Activated naive CD4-positive, alpha-beta T cell treated with anti-CD3 and anti-CD28 coated beads, Interleukin-2, amount 50 U/mL, for 72 hours (primary cell): Measurements from ENCODE around the gene NCAN. TPM values are rescaled to one million over a fixed set of nuclear protein-coding genes. Genes with fewer than 3 reads are reported as not detected.

Experiments used
- ATAC-seq, 2 donors: fragments of 150-1000 bp; cut with Tn5 transposase; 2 replicates each; pipeline ENCODE4 v1.10.0; 2021; ENCODE audit warnings: mild to moderate bottlenecking in 2 of 2, moderate library complexity in 2 of 2
- DNase-seq, 2 donors: peaks; one replicate each; pipeline ENCODE4 v3.0.0; 2021 to 2022; ENCODE audit warnings: low spot score in 2 of 2
- H3K27ac Mint-ChIP-seq, 2 donors: one replicate each; pipeline ENCODE4 v1.8.0; 2022; ENCODE audit warnings: mild to moderate bottlenecking in 2 of 2, mixed read lengths in 2 of 2
- H3K36me3 Mint-ChIP-seq, 2 donors: one replicate each; pipeline ENCODE4 v1.8.0; 2022; ENCODE audit warnings: mixed read lengths in 2 of 2
- H3K9me3 Mint-ChIP-seq, 2 donors: one replicate each; pipeline ENCODE4 v1.8.0; 2022; ENCODE audit warnings: mixed read lengths in 2 of 2
- total RNA-seq, 2 donors: library from RNA; stranded (reverse); gene quantifications; one replicate each; pipeline ENCODE4 v1.2.3, GENCODE V29; 2022

The NCAN gene
- total RNA-seq, 2 donors from 2014 or later, result not detected

GRCh38 chr19:19280561-19280960 is 68.8 kb downstream of the NCAN start:
- DNase-seq (no peak), ATAC-seq (no peak)
- no peak overlapping the region for H3K27ac Mint-ChIP-seq
- H3K36me3 Mint-ChIP-seq, result peaks cover 10 to 27% of the 10 kb centered on the region in 2 donors
- H3K9me3 Mint-ChIP-seq, result no peaks in the 10 kb centered on the region

GRCh38 chr19:19285686-19286085 is 73.9 kb downstream of the NCAN start:
- DNase-seq (no peak), ATAC-seq (no peak)
- H3K27ac Mint-ChIP-seq, result no peak overlapping the region
- no peaks in the 10 kb centered on the region for H3K9me3 Mint-ChIP-seq
- peaks cover 21% of the 10 kb centered on the region in 2 donors for H3K36me3 Mint-ChIP-seq

GRCh38 chr19:19292607-19293006 is 80.8 kb downstream of the NCAN start:
- H3K27ac Mint-ChIP-seq, result peak overlapping the region in 1 of 2 donors; percentile 44
- no peak for DNase-seq
- no peak for ATAC-seq
- H3K36me3 Mint-ChIP-seq, result peaks cover 15 to 42% of the 10 kb centered on the region in 2 donors
- no peaks in the 10 kb centered on the region for H3K9me3 Mint-ChIP-seq

- ATAC-seq (no peak), DNase-seq (no peak)
Measured at GRCh38 chr19:19294914-19295313, 83.2 kb downstream of the NCAN start.

GRCh38 chr19:19296953-19297689 is 85.4 kb downstream of the NCAN start:
- H3K27ac Mint-ChIP-seq, result peak overlapping the region in 1 of 2 donors; percentile 51
- no peak for ATAC-seq
- H3K36me3 Mint-ChIP-seq, result peaks cover 9 to 27% of the 10 kb centered on the region in 2 donors
- no peaks in the 10 kb centered on the region for H3K9me3 Mint-ChIP-seq
- DNase-seq, result no peak

More at GRCh38 chr19:19294914-19295313, 83.2 kb downstream of the NCAN start:
- Mint-ChIP-seq H3K27ac (peak overlapping the region in 1 of 2 donors; percentile 25), H3K36me3 (peaks cover 10 to 35% of the 10 kb centered on the region in 2 donors), H3K9me3 (no peaks in the 10 kb centered on the region)

- ATAC-seq, result no peak
- peaks cover 9 to 20% of the 10 kb centered on the region in 2 donors for H3K36me3 Mint-ChIP-seq
- DNase-seq, result no peak
- H3K9me3 Mint-ChIP-seq, result no peaks in the 10 kb centered on the region
- peak overlapping the region; percentile 50 to 51 for H3K27ac Mint-ChIP-seq
Measured at GRCh38 chr19:19297759-19298158, 86.0 kb downstream of the NCAN start.

GRCh38 chr19:19300613-19301012 is 88.9 kb downstream of the NCAN start:
- Mint-ChIP-seq H3K36me3 (no peaks in the 10 kb centered on the region), H3K27ac (peak overlapping the region in 1 of 2 donors; percentile 66), H3K9me3 (no peaks in the 10 kb centered on the region)
- DNase-seq, result no peak
- no peak for ATAC-seq

Other genes with a start within 250 kb of the NCAN start
- 100 to 1,000 TPM; 119 to 248 TPM for gene SUGP2, start 178.4 kb upstream of the NCAN start, total RNA-seq
- 10 to 100 TPM; 22.4 to 34.8 TPM for gene ARMC6, start 178.4 kb upstream of the NCAN start, total RNA-seq
- gene SLC25A42, start 148.0 kb upstream of the NCAN start, total RNA-seq, result 10 to 100 TPM; 15.1 to 19.2 TPM
- 10 to 100 TPM; 22.9 to 28.2 TPM for gene TMEM161A, start 73.5 kb upstream of the NCAN start, total RNA-seq
- gene MEF2B, start 41.7 kb upstream of the NCAN start, total RNA-seq, result 1 to 10 TPM; 2.4 to 3.4 TPM
- 10 to 100 TPM; 11.6 to 26.9 TPM for gene BORCS8, start 19.8 kb upstream of the NCAN start, total RNA-seq
- gene RFXANK, start 19.7 kb upstream of the NCAN start, total RNA-seq, result 100 to 1,000 TPM in 1 of 2 donors, 10 to 100 TPM in 1; 88.2 to 122 TPM
- gene NR2C2AP, start 8.5 kb upstream of the NCAN start, total RNA-seq, result 10 to 100 TPM; 34.4 to 38.6 TPM
- not detected for gene TM6SF2, start 61.3 kb downstream of the NCAN start, total RNA-seq
- 10 to 100 TPM; 55.1 to 55.4 TPM for gene SUGP1, start 108.6 kb downstream of the NCAN start, total RNA-seq
- gene MAU2, start 108.9 kb downstream of the NCAN start, total RNA-seq, result 10 to 100 TPM; 36.0 to 62.2 TPM
- 100 to 1,000 TPM; 122 to 134 TPM for gene GATAD2A, start 193.7 kb downstream of the NCAN start, total RNA-seq